Bladder microvascular endothelial cell (primary cell): ENCODE measurements around the gene SLC27A4. TPM values are rescaled to one million over a fixed set of nuclear protein-coding genes. Genes with fewer than 3 reads are reported as not detected.

ENCODE experiments used
- total RNA-seq: library from RNA; depleted of rRNA; stranded (reverse); fragments of >200 nt; gene quantifications from 2 replicates; pipeline ENCODE4 v1.2.3, GENCODE V29; 2014

Gene SLC27A4
- 24.1 and 37.9 TPM in 2 replicates for total RNA-seq

DNA sequence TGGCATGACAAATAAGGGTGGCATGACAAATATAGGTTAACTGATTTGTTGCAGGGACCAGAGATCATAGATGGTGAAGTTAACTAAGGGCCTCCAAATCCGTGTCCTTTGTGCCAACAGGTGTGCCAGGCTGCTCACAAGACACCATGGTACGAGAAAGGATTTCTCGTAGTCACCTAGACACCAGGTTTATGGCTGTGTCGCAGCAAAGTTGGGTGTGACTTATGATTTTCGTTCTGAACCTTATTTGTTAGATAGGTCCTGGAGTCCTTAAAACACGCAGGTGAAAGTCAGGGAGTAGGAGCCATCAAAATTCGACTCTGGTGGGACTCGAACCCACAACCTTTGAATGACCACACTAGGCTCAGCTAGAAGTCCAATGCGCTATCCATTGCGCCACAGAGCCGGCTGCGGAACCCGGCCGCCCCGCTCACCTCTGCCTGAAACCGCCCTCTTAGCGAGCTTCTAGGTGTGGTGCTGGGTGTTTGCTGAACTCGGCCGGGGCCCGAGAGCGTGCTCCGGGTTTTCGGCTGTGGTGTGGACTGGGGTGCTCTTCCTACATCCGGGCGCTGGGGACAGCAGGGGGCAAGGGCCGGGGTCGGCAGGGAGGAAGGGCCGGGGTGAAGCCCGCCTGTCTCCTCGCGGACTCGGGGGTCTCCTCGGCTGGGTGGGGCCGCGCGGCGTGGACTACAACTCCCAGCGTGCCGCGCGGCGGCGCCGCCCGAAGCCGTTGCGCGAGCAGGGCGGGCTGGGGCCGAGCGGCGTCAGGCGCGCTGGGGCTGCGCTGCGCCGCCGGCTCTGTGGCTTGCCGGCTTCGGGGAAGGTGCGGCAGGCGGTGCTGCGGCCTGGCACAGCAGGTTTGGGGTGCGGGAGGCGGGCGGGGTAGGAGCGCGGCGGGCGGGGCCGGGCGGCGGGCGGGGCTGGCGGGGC is at the start of gene SLC27A4:
TSS of gene SLC27A4 (plus strand) at position 767 of the 930 bp plus-strand sequence. CDS start 2,606 bp downstream, outside the sequence.

DNA sequence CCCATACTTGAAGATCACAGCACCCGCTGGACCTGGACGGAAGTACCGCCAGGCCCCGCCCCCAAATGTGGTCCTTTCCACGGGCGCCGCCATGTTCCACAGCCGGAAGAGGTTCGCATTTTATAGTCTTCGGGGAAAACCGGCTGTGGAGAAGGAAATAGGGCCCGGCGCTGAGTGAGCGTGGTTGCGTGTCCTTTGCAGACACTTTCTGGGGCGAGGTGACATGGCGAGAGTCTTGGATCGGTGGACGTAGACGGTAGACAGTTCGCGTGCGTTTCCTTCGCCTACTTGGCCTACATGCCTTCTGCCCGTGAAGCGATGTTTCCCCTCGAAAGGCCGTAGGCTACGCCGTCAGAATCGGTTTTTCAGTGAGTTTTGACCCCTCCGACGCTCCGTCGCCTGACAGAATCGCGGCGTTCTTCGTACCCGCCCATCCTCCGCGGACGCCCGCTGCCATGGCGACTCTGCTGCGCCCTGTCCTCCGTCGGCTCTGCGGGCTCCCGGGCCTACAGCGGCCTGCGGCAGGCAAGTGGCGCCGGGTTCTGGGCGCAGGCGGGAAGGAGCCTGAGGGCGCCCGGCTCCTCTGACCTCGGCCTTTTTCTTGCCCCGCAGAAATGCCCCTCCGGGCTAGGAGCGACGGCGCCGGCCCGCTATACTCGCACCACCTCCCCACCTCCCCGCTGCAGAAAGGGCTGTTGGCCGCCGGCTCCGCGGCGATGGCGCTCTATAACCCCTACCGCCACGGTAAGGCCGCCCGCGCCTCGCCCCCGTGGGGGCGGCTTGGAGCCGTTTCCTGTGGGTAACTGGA is 17.7 kb upstream of the SLC27A4 start, which contains the start of the genes COQ4 and TRUB2:
TSS of gene COQ4 (plus strand) at position 436 of the 808 bp plus-strand sequence. CDS start at position 456, 20 bp downstream.
TSS of gene TRUB2 (minus strand) at position 44 of the 808 bp plus-strand sequence. CDS start at position 5, 39 bp downstream.

GRCh38 chr9:128370752-128371629 is 30.7 kb downstream of the SLC27A4 start, which contains the start of gene URM1:
TSS of gene URM1 (plus strand) at chr9:128371374. CDS start at chr9:128371381, 7 bp downstream.

Other genes with a start within 250 kb of the SLC27A4 start
- gene PTGES2, start 212.8 kb upstream of the SLC27A4 start, total RNA-seq = 63.5 and 105 TPM in 2 replicates
- gene LCN2, start 191.1 kb upstream of the SLC27A4 start, total RNA-seq = not detected in 2 replicates
- 19.4 and 20.4 TPM in 2 replicates for gene BBLN, start 180.3 kb upstream of the SLC27A4 start, total RNA-seq
- gene CIZ1, start 149.0 kb upstream of the SLC27A4 start, total RNA-seq = 16.4 and 35.4 TPM in 2 replicates
- 0.16 and 0.69 TPM in 2 replicates for gene DNM1, start 137.1 kb upstream of the SLC27A4 start, total RNA-seq
- gene GOLGA2, start 64.5 kb upstream of the SLC27A4 start, total RNA-seq = 44.4 and 94.0 TPM in 2 replicates
- gene SWI5, start 64.3 kb upstream of the SLC27A4 start, total RNA-seq = 20.0 and 24.1 TPM in 2 replicates
- 19.3 and 25.1 TPM in 2 replicates for gene TRUB2, start 18.1 kb upstream of the SLC27A4 start, total RNA-seq
- gene COQ4, start 17.7 kb upstream of the SLC27A4 start, total RNA-seq = 16.2 and 22.9 TPM in 2 replicates
- 37.1 and 85.3 TPM in 2 replicates for gene URM1, start 30.8 kb downstream of the SLC27A4 start, total RNA-seq
- gene CERCAM, start 80.3 kb downstream of the SLC27A4 start, total RNA-seq = 9.6 and 35.7 TPM in 2 replicates
- 31.2 and 48.5 TPM in 2 replicates for gene ODF2, start 115.5 kb downstream of the SLC27A4 start, total RNA-seq
- gene GLE1, start 164.2 kb downstream of the SLC27A4 start, total RNA-seq = 15.1 and 21.0 TPM in 2 replicates
- gene SPTAN1, start 212.1 kb downstream of the SLC27A4 start, total RNA-seq = 452 and 679 TPM in 2 replicates